ENCODE results near the gene LRP1B. TPM values are rescaled to one million over a fixed set of nuclear protein-coding genes. Genes with fewer than 3 reads are reported as not detected.

Gene LRP1B
- total RNA-seq, 6 experiments from 2014 or later, result 0.06 to 1.7 (median 0.15) TPM; not detected in 1

GRCh38 chr2:141930803-141931202 lies 200.0 kb downstream of the LRP1B start:
- Histone ChIP-seq H3K4me1 (no peaks in the 10 kb centered on the region), H3K9me3 (no peaks in the 10 kb centered on the region), H3K27me3 (no peaks in the 10 kb centered on the region), H3K27ac (no peak overlapping the region), H3K4me3 (no peak overlapping the region), H3K36me3 (no peaks in the 10 kb centered on the region)
- intact Hi-C loops (cut with DNase I), result no loop called here
- TF ChIP-seq POLR2A (IDR thresholded peaks at IDR 0.05) (no peak), CTCF (IDR thresholded peaks at IDR 0.05) (no peak)
- DNase-seq, result no peak
- ATAC-seq, result no peak

GRCh38 chr2:141929331-141930252 lies 201.2 kb downstream of the LRP1B start:
- ATAC-seq (no peak), DNase-seq (no peak)
- intact Hi-C loops (cut with DNase I), result no loop called here

DNA sequence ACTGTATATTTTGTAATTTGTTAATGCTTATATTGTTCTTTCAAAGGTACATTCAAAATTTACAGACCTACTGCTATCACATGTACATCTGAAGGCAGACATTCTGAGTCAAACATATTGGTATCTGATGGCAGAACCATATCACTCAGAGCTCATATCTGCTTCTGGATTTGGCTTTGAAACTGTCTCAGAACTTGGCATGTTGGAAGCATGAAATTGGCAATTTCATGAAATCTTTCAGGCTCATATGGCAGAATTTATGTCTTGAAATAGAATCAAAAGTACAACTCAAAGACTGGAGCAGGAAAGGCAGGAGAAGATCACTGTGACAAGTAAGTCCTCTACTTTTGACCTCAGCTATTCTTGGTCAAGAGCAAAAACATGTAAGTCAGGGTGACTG lies 202.3 kb downstream of the LRP1B start:
- no peak overlapping the region for H3K27ac ChIP-seq
- H3K36me3 ChIP-seq, result no peaks in the 10 kb centered on the region
- no peak for ATAC-seq
- intact Hi-C loops (cut with DNase I), result no loop called here
- TF ChIP-seq CTCF (IDR thresholded peaks at IDR 0.05) (no peak), POLR2A (IDR thresholded peaks at IDR 0.05) (no peak)
- H3K9me3 ChIP-seq, result no peaks in the 10 kb centered on the region
- no peak overlapping the region for H3K4me3 ChIP-seq
- H3K27me3 ChIP-seq, result no peaks in the 10 kb centered on the region
- no peaks in the 10 kb centered on the region for H3K4me1 ChIP-seq
- DNase-seq, result no peak

More at GRCh38 chr2:141929331-141930252, 201.2 kb downstream of the LRP1B start:
- Histone ChIP-seq H3K4me1 (no peaks in the 10 kb centered on the region), H3K36me3 (no peaks in the 10 kb centered on the region), H3K4me3 (no peak overlapping the region), H3K9me3 (no peaks in the 10 kb centered on the region), H3K27me3 (no peaks in the 10 kb centered on the region), H3K27ac (no peak overlapping the region)
- 54% methylated on average over 8 of the region's 8 CpGs for WGBS (ENCODE audit: insufficient coverage, low coverage, low lambda C conversion rate, missing lambda C conversion rate)
- TF ChIP-seq POLR2A (IDR thresholded peaks at IDR 0.05), result no peak
- TF ChIP-seq CTCF (IDR thresholded peaks at IDR 0.05), result no peak

GRCh38 chr2:141927536-141927935 lies 203.3 kb downstream of the LRP1B start:
- H3K27me3 ChIP-seq, result no peaks in the 10 kb centered on the region
- no peaks in the 10 kb centered on the region for H3K4me1 ChIP-seq
- DNase-seq (no peak), ATAC-seq (no peak)
- no peak overlapping the region for H3K27ac ChIP-seq
- H3K36me3 ChIP-seq, result no peaks in the 10 kb centered on the region
- H3K9me3 ChIP-seq, result no peaks in the 10 kb centered on the region
- H3K4me3 ChIP-seq, result no peak overlapping the region
- intact Hi-C loops (cut with DNase I), result no loop called here
- TF ChIP-seq POLR2A (IDR thresholded peaks at IDR 0.05) (no peak), CTCF (IDR thresholded peaks at IDR 0.05) (no peak)

All from right lobe of liver (tissue), 6 donors.